Measurements from ENCODE around the gene RFC5.
"Not testable (repeated sequence)": the region's sequence is repeated elsewhere in the genome, so short reads cannot be mapped to it uniquely, and the experiment has no call there.

Gene RFC5

DNA sequence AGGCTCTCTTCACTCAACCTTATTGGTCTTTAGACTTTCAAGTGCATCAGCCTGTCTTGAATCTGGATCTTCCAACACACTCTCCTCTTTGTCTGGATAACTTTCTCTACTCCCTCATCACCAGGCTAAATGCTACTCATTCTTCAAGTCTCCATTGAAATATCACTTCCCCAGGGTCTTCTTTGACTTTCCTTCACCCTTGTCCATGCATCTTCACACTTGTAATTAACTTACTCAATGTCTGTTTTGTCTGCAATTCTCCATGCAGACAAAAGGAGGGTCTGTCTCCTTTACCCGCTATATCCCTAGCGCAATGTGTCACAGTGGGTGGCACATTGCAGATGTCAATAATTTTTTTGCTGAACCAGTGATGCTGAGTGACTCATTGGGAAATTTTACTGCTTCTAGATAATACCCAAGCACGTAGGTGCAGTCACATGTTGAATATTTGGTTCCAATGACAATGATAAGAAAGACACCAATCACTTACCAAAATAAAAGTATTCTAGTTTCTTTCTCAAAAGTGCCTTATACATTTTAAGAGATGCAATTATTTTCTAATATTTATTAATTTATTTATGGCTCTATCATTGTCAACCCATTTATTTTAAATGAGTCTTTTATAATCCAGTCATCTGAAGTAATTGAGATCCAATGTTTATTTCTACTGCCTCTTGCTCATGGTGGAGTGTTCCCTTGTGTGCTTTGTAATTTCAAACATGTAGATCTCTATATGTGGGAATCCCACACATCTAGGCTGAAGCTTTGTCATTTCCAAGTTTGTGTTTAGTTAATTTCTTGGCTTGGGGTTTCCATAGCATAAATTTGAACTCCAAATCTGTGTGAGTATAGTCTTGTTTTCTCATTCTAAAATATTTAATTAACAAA lies 21.7 kb upstream of the RFC5 start:
- no peak for FAIRE-seq
- TF ChIP-seq, protein P1, sequence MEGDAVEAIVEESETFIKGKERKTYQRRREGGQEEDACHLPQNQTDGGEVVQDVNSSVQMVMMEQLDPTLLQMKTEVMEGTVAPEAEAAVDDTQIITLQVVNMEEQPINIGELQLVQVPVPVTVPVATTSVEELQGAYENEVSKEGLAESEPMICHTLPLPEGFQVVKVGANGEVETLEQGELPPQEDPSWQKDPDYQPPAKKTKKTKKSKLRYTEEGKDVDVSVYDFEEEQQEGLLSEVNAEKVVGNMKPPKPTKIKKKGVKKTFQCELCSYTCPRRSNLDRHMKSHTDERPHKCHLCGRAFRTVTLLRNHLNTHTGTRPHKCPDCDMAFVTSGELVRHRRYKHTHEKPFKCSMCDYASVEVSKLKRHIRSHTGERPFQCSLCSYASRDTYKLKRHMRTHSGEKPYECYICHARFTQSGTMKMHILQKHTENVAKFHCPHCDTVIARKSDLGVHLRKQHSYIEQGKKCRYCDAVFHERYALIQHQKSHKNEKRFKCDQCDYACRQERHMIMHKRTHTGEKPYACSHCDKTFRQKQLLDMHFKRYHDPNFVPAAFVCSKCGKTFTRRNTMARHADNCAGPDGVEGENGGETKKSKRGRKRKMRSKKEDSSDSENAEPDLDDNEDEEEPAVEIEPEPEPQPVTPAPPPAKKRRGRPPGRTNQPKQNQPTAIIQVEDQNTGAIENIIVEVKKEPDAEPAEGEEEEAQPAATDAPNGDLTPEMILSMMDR (IDR thresholded peaks at IDR 0.05; ENCODE audit: insufficient read depth, missing control alignments) = no peak
- DNase-seq (ENCODE audit: insufficient read length, low spot score) = no peak

DNA sequence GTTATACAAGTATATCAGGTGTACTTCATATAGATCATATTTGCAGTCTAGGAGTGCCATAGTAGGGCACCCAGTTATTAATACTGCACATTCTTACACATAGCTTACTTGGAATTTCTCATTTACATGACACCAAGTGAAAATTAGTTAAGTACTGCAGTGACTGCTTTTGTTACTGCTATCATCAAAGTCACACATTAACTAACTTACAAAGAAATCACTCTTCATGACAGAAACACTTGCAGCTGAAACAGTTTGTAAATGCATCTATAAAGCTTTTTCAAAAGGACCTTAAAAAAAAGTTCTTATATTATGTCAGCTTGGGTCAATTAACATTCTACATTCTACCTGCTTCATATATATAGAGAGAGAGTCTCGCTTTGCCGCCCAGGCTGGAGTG lies 17.8 kb upstream of the RFC5 start:
- TF ChIP-seq, protein P1 (IDR thresholded peaks at IDR 0.05; ENCODE audit: insufficient read depth, missing control alignments) = no peak
- DNase-seq (ENCODE audit: insufficient read length, low spot score) = no peak
- no peak for FAIRE-seq

DNA sequence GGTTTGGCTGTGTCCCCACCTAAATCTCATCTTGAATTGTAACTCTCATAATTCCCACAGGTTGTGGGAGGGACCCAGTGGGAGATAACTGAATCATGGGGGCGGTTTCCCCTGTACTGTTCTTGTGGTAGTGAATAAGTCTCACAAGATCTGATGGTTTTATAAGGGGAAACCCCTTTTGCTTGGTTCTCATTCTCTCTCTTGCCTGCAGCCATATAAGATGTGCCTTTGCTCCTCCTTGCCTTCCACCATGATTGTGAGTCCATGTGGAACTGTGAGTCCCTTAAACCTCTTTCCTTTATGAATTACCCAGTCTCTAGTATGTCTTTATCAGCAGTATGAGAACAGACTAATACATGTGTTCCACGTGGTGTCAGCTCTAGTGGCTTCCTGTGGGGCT lies 16.7 kb upstream of the RFC5 start:
- not testable (repeated sequence) for FAIRE-seq

DNA sequence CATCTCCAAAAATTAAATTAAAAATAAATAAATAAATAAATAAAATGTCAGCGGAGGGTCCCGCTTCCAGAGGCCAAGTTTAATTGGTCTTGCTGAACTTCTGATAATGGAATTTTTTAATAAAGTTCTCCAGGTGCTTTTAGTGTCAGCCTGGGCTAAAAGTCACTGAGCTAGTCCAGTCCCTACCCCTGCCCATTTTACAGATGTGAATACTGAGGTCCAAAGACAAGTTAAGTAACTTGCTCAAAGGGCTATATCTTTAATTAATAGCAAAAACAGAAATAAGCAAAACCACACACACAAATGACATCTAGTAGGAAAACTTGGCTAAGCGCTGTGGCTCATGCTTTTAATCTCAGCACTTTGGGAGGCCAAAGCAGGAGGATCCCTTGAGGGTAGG lies 5.6 kb upstream of the RFC5 start:
- FAIRE-seq (no peak), DNase-seq (ENCODE audit: insufficient read length, low spot score) (no peak)
- TF ChIP-seq, protein P1 (IDR thresholded peaks at IDR 0.05; ENCODE audit: insufficient read depth, missing control alignments) = no peak

More for the DNA sequence above, 16.7 kb upstream of the RFC5 start:
- not testable (repeated sequence) for DNase-seq (ENCODE audit: insufficient read length, low spot score)

DNA sequence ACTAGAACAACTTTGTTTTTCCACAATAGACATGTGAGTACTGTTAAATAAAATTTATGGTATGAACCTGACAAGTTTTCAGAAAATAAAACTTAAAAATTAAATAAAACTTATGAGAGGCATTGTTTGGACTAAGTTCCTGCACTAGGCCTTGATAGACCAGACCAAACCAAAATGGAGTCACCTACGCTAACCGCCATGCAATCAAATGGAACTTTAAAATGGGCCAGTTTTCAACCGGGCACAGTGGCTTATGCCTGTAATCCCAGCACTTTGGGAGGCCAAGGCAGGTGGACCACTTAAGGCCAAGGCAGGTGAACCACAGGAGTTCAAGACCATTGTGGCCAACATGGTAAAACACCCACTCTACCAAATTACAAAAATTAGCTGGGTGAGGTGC lies 5.1 kb upstream of the RFC5 start:
- TF ChIP-seq, protein P1 (IDR thresholded peaks at IDR 0.05; ENCODE audit: insufficient read depth, missing control alignments) = no peak
- FAIRE-seq (no peak), DNase-seq (ENCODE audit: insufficient read length, low spot score) (no peak)

DNA sequence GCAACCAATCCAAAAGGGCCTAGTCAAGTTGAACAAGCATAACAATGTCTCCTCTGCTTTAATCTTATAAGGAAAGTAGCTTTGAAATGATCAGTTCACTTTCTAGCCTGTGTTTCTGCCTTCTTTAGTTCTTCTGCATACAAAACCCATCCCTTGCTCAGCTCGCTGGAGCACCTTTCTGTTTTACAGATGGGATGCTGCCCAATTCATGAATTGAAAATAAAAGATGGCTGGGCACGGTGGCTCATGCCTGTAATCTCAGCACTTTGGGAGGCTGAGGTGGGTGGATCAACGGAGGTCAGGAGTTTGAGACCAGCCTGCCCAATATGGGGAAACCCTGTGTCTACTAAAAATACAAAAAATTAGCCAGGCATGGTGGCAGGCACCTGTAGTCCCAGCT lies 4.5 kb upstream of the RFC5 start:
- no peak for DNase-seq (ENCODE audit: insufficient read length, low spot score)
- FAIRE-seq = no peak
- TF ChIP-seq, protein P1 (IDR thresholded peaks at IDR 0.05; ENCODE audit: insufficient read depth, missing control alignments) = no peak

DNA sequence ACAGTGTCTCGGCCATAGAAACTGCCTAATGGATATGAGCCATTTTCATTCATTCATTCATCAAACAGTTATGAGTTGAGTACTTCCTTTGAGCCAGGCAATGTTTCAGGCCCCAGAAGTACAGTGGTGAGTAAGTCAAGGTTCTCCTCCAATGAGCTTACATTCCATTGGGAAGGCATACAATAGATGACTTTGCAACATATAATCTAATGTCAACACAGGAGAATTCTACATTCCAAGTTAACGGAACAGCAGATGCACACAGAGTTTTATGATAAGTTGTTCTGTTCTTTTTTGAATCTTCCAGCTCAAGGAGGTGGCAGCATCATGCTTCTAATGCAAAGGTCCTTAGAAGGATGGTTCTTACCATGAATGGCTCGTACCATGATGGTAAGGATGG lies 3.2 kb upstream of the RFC5 start:
- TF ChIP-seq, protein P1 (IDR thresholded peaks at IDR 0.05; ENCODE audit: insufficient read depth, missing control alignments) = no peak
- no peak for FAIRE-seq
- DNase-seq (ENCODE audit: insufficient read length, low spot score) = no peak

Measured in D721Med (cell line).